HCT116 (cell line): Measurements from ENCODE around the gene DHPS.

Experiments
- CTCF ChIP-seq, 3 experiments: fragments of 200-600 bp in 1 of 3; sonication (generic) in 1 of 3; IDR thresholded peaks in 2 of 3; conservative IDR thresholded peaks in 1 of 3; 2 replicates each; pipeline ENCODE4 v1.5.1; 2012 to 2017; ENCODE audit warnings: low read depth in 2 of 3, low read length in 2 of 3, antibody characterized with exemption in 1 of 3, borderline replicate concordance in 1 of 3, control low read depth in 1 of 3, mild to moderate bottlenecking in 1 of 3, mixed read lengths in 1 of 3, mixed run types in 1 of 3, moderate library complexity in 1 of 3; ENCODE audit not compliant: insufficient read depth in 1 of 3
- EZH2 ChIP-seq: fragments of 200-600 bp; sonication (generic); IDR thresholded peaks from 2 replicates; pipeline ENCODE4 v1.6.1; 2017; ENCODE audit warnings: antibody characterized with exemption, mixed run types
- EZH2phosphoT487 ChIP-seq: fragments of 200-600 bp; IDR thresholded peaks from 2 replicates; pipeline ENCODE4 v1.6.1; 2018; ENCODE audit warnings: antibody characterized with exemption, borderline replicate concordance
- POLR2A ChIP-seq: IDR thresholded peaks from 2 replicates; pipeline ENCODE4 v1.7.0; 2011; ENCODE audit warnings: borderline replicate concordance; ENCODE audit not compliant: insufficient read depth, insufficient read length; ENCODE audit errors: extremely low read depth
- RAD21 ChIP-seq: IDR thresholded peaks from 2 replicates; pipeline ENCODE4 v1.6.1; 2012; ENCODE audit warnings: low read depth, mild to moderate bottlenecking
- REST ChIP-seq: IDR thresholded peaks from 2 replicates; pipeline ENCODE4 v1.6.1; 2012; ENCODE audit warnings: low read depth
- ZFX ChIP-seq: fragments of 450-650 bp; IDR thresholded peaks from 2 replicates; pipeline ENCODE4 v1.6.1; 2017

- TF ChIP-seq POLR2A = no peak
- no peak for TF ChIP-seq RAD21
- TF ChIP-seq ZFX = no peak
- TF ChIP-seq CTCF (IDR thresholded peaks at IDR 0.05 in 2 of 3, conservative IDR thresholded peaks at IDR 0.05 in 1 of 3; ENCODE audit: borderline replicate concordance in 1 of 3, insufficient read depth in 1 of 3, low read depth in 2 of 3, low read length in 2 of 3) = no peak
- no peak for TF ChIP-seq REST
- TF ChIP-seq EZH2 = no peak
- TF ChIP-seq EZH2phosphoT487 = no peak
These were observed 13.8 kb upstream of the DHPS start for GRCh38 chr19:12695514-12695913.
